ENCODE results near the gene THYN1. TPM values are rescaled to one million over a fixed set of nuclear protein-coding genes. Genes with fewer than 3 reads are reported as not detected.

Gene THYN1
- total RNA-seq, 1 donor from 2014 or later: 34.2 TPM

DNA sequence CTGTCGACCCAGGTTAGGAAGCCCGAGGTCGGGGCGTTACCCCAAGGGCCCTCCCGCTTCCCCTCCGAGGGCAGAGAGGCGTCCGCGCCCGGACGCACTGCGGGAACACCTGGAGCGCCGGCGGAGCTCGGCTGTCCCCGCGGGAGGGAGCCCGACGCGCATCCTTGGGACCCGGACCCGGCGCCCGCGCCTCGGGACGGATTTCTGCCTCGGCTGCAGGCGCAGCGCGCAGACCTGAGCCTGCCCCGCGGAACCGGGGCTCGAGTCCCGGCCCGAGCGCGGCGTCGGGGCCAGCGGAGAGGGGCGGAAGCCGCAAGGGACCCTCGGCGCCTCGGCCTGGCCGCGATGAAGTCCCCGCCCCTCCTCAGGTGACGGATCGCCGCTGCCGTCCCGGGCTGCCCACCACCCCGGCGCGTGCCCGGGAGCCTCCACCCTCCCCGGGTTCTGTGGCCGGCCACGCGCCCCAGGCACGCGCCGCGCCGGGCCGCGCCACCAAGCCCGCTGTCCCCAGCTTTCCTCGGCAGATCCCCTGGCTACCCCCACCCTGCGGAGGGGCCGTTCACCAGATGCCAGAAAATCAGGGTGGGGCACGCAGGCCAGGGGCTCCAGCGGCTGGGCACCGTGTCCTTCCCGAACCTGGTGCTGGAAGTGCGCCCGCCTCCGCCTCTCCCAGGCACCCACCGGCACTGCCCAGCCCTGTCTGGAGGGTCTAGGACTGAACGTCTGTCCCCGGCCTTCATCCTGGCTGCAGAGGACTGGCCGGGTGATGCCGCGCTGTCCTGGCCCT lies 23.4 kb upstream of the THYN1 start:
- Mint-ChIP-seq H3K27me3 (ENCODE audit: low read depth) (peaks cover 92% of the 10 kb centered on the region), H3K4me1 (peaks cover 15% of the 10 kb centered on the region)
- no peak for DNase-seq (ENCODE audit: low spot score in 2 of 2, unreplicated experiment in 2 of 2)

DNA sequence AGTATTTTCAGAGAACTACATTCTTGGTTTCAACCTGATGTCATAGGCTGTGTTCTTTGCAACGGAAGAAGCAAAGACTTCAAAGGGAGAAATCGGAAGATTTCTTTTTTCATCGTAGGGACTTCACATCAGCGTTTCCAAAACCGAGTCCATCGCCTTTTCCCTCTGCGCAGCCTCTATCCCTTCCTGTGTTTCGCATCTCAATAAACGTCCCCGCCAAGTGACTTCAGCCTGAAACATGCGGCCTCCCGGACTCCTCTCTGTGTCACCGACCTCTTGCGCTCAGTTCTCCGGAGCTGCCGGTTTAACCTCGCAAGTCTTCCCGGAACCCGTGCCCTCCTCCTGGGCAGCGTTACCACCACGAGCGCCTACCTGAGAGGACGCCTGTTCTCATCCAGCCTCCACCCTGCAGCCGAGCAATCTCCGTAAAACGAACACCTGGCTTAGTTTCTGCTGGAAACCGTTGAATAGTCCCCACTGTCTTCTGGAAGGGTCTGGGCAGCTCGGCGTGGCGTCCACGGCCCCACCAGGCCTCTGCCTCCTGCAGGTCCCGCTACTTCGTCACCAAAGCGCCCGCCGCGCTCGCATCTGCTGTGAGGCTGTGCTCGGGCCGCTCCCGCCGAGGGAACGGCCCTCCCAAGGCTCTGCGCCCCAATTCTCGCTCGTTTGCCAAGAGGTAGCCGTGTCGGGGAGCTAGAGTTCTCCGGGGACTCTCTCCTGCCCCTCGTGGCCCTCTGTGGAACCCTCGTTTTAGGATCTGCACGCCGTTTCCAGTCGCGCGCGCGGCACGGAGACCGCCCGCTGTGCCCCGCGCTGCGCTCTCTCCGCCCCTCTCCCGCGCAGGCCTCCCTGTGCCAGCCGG lies 22.6 kb upstream of the THYN1 start, which contains the start of gene GLB1L3:
TSS of gene GLB1L3 (plus strand) at position 846 of the 862 bp plus-strand sequence. CDS start 362 bp downstream, outside the sequence.
- H3K36me3 Mint-ChIP-seq: no peaks in the 10 kb centered on the region
- no peak within 1 kb of the TSS for H3K27ac Mint-ChIP-seq
- TF ChIP-seq CTCF (IDR thresholded peaks at IDR 0.05; ENCODE audit: unreplicated experiment): no peak
- H3K4me1 Mint-ChIP-seq: peaks cover 15% of the 10 kb centered on the region
- peaks cover 3% of the 10 kb centered on the region for H3K9me3 Mint-ChIP-seq
- H3K4me3 Mint-ChIP-seq: peak within 1 kb of the TSS; percentile 63
- peaks cover 94% of the 10 kb centered on the region for H3K27me3 Mint-ChIP-seq (ENCODE audit: low read depth)
- peak in 1 of 2 experiments; percentile 60 for DNase-seq (ENCODE audit: low spot score in 2 of 2, unreplicated experiment in 2 of 2)

More for the DNA sequence above, 23.4 kb upstream of the THYN1 start:
- peaks cover 3% of the 10 kb centered on the region for H3K9me3 Mint-ChIP-seq
- H3K36me3 Mint-ChIP-seq: no peaks in the 10 kb centered on the region
- H3K4me3 Mint-ChIP-seq: peak overlapping the region; percentile 63
- TF ChIP-seq CTCF (IDR thresholded peaks at IDR 0.05; ENCODE audit: unreplicated experiment): no peak
- H3K27ac Mint-ChIP-seq: no peak overlapping the region

DNA sequence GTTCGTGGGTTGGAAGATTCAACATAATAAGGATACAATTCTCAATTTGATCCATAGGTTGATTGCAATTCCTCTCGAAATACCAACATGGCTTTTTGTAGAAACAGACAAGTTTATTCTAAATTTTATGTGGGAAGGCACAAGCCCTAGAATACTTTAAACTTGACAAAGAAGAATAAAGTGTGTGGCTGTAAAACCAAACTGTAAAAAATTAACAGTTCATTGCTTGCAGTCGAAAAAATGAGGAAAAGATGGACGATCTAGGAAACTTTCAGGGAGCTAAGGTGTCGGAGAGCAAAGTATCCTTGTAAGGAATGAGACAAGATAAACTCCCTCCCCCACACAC lies 22.0 kb upstream of the THYN1 start:
- H3K36me3 Mint-ChIP-seq: no peaks in the 10 kb centered on the region
- peaks cover 15% of the 10 kb centered on the region for H3K4me1 Mint-ChIP-seq
- DNase-seq (ENCODE audit: low spot score in 2 of 2, unreplicated experiment in 2 of 2): no peak
- H3K27ac Mint-ChIP-seq: no peak overlapping the region
- peak overlapping the region; percentile 57 for H3K4me3 Mint-ChIP-seq
- TF ChIP-seq CTCF (IDR thresholded peaks at IDR 0.05; ENCODE audit: unreplicated experiment): no peak
- peaks cover 3% of the 10 kb centered on the region for H3K9me3 Mint-ChIP-seq
- H3K27me3 Mint-ChIP-seq (ENCODE audit: low read depth): peaks cover 94% of the 10 kb centered on the region

- DNase-seq (ENCODE audit: low spot score in 2 of 2, unreplicated experiment in 2 of 2): no peak
- Mint-ChIP-seq H3K9me3 (no peaks in the 10 kb centered on the region), H3K27me3 (ENCODE audit: low read depth) (peaks cover 84% of the 10 kb centered on the region), H3K4me3 (no peak overlapping the region), H3K36me3 (no peaks in the 10 kb centered on the region), H3K27ac (no peak overlapping the region), H3K4me1 (peaks cover 15% of the 10 kb centered on the region)
- no peak for TF ChIP-seq CTCF (IDR thresholded peaks at IDR 0.05; ENCODE audit: unreplicated experiment)
Observed at GRCh38 chr11:134273317-134273712, 20.2 kb upstream of the THYN1 start.

- no peak for TF ChIP-seq CTCF (IDR thresholded peaks at IDR 0.05; ENCODE audit: unreplicated experiment)
- Mint-ChIP-seq H3K9me3 (no peaks in the 10 kb centered on the region), H3K36me3 (no peaks in the 10 kb centered on the region), H3K27ac (no peak overlapping the region), H3K4me3 (no peak overlapping the region), H3K27me3 (ENCODE audit: low read depth) (peaks cover 77% of the 10 kb centered on the region), H3K4me1 (peaks cover 15% of the 10 kb centered on the region)
- no peak for DNase-seq (ENCODE audit: low spot score in 2 of 2, unreplicated experiment in 2 of 2)
Observed at GRCh38 chr11:134272381-134273316, 19.5 kb upstream of the THYN1 start.
